ENCODE measurements around the gene TMEM154.

Gene TMEM154

DNA sequence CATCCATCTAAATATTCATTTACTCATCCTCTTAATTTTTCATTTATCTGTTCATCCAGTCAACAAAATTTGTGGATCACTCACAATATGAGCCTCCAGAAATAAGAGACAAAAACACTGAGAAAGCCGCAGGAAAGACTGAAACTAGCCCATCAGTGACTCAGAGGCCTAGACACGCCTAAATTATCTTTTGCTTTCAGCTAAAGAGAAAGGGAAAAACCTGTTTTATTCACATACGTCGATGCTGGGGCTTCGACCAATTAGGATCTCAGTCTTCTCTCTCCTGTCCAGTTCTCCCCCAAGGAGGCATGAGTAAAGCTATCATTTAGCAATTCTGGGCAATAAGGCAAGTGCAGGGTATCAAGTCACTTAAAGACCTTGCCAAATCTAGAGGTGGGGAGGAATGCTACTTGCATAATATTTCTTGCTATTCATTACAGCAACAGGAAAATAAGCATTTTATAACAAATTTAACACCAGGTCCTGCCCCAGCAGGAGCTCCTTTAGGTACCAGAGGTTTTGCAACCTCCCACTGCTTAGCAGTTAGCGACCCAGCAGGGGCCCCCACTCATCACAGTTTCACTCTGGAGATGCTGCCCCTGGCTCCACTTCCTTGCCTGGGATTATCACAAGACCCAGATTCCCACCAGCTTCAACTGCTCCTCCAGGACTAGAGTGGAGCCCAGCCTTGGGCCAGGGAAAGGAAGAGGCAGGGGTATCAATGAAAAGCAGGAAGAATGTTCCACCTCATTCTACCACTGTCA lies 30.1 kb upstream of the TMEM154 start:
- no CpG with 5 or more reads among the region's 6 CpGs for WGBS (ENCODE audit: insufficient coverage, insufficient read length)
- H3K4me1 ChIP-seq (ENCODE audit: control insufficient read depth, insufficient read depth, low read length) = peaks cover 4% of the 10 kb centered on the region; the same call in 1 of the 2 replicates
- DNase-seq (ENCODE audit: low read depth, low spot score) = no peak

GRCh38 chr4:152708796-152709195 lies 29.0 kb upstream of the TMEM154 start:
- no peak overlapping the region for H3K27ac ChIP-seq (ENCODE audit: low read length)
- H3K4me1 ChIP-seq (ENCODE audit: control insufficient read depth, insufficient read depth, low read length) = peaks cover 4% of the 10 kb centered on the region; the same call in 1 of the 2 replicates
- DNase-seq (ENCODE audit: low read depth, low spot score) = no peak
- no peaks in the 10 kb centered on the region for H3K27me3 ChIP-seq (ENCODE audit: control insufficient read depth, insufficient read depth, low read length)
- H3K9me3 ChIP-seq (ENCODE audit: control insufficient read depth, insufficient read depth, low read length) = no peaks in the 10 kb centered on the region
- H3K4me3 ChIP-seq (ENCODE audit: low read length) = no peak overlapping the region
- no peaks in the 10 kb centered on the region for H3K36me3 ChIP-seq (ENCODE audit: control insufficient read depth, insufficient read depth, low read length)
- no CpG with 5 or more reads among the region's 4 CpGs for WGBS (ENCODE audit: insufficient coverage, insufficient read length)

More for the DNA sequence above, 30.1 kb upstream of the TMEM154 start:
- no peak overlapping the region for H3K4me3 ChIP-seq (ENCODE audit: low read length)
- H3K27ac ChIP-seq (ENCODE audit: low read length) = no peak overlapping the region
- H3K36me3 ChIP-seq (ENCODE audit: control insufficient read depth, insufficient read depth, low read length) = no peaks in the 10 kb centered on the region
- no peaks in the 10 kb centered on the region for H3K27me3 ChIP-seq (ENCODE audit: control insufficient read depth, insufficient read depth, low read length)
- H3K9me3 ChIP-seq (ENCODE audit: control insufficient read depth, insufficient read depth, low read length) = no peaks in the 10 kb centered on the region

DNA sequence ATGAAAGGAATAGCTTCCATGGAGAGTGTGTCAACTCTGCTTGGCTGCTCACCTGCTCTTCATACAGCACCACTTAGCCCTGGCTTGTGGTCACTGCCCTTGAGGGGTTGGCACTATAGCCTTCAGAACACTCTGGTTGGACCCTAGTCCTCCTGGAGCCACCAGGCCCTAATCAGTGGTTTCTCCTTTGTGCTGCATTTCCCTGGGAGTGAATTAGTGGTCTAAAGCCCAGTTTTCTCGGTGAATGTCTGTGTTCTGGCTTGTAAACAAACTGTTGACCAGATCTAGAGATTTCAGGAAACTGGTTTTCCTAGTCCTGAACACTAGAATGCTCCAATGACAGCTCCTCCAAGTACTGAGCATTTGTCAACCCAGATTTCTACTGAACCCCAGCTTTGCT lies 28.6 kb upstream of the TMEM154 start:
- H3K4me3 ChIP-seq (ENCODE audit: low read length) = no peak overlapping the region
- no peak for DNase-seq (ENCODE audit: low read depth, low spot score)
- WGBS (ENCODE audit: insufficient coverage, insufficient read length) = no CpG with 5 or more reads among the region's 1 CpG

DNA sequence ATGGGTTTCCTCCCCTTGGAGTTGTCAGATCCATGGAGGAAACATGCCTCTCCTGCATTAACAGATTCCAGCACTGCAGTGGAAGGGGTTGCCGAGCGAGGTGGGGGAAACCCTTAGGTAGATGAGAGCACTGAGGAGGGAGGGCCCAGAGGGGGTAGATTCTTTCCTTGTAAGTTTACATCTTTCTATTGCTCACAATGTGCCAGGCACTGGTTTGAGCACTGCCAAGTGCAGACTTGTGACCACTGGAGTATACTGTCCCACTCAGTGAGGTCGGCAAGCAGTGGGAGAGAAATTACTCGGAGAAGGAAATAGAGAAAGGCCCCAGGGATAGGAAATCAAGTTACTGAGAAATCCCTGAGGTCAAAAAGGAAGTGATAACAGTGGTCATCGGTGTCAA lies 27.8 kb upstream of the TMEM154 start:
- no peak overlapping the region for H3K27ac ChIP-seq (ENCODE audit: low read length)
- H3K27me3 ChIP-seq (ENCODE audit: control insufficient read depth, insufficient read depth, low read length) = no peaks in the 10 kb centered on the region
- no peak overlapping the region for H3K4me3 ChIP-seq (ENCODE audit: low read length)
- no peak for DNase-seq (ENCODE audit: low read depth, low spot score)
- no peaks in the 10 kb centered on the region for H3K9me3 ChIP-seq (ENCODE audit: control insufficient read depth, insufficient read depth, low read length)
- H3K4me1 ChIP-seq (ENCODE audit: control insufficient read depth, insufficient read depth, low read length) = peaks cover 4% of the 10 kb centered on the region; the same call in 1 of the 2 replicates
- no peaks in the 10 kb centered on the region for H3K36me3 ChIP-seq (ENCODE audit: control insufficient read depth, insufficient read depth, low read length)
- WGBS (ENCODE audit: insufficient coverage, insufficient read length) = no CpG with 5 or more reads among the region's 5 CpGs

More for the DNA sequence above, 28.6 kb upstream of the TMEM154 start:
- Histone ChIP-seq H3K4me1 (ENCODE audit: control insufficient read depth, insufficient read depth, low read length) (peaks cover 4% of the 10 kb centered on the region; the same call in 1 of the 2 replicates), H3K36me3 (ENCODE audit: control insufficient read depth, insufficient read depth, low read length) (no peaks in the 10 kb centered on the region), H3K27me3 (ENCODE audit: control insufficient read depth, insufficient read depth, low read length) (no peaks in the 10 kb centered on the region), H3K9me3 (ENCODE audit: control insufficient read depth, insufficient read depth, low read length) (no peaks in the 10 kb centered on the region), H3K27ac (ENCODE audit: low read length) (no peak overlapping the region)

DNA sequence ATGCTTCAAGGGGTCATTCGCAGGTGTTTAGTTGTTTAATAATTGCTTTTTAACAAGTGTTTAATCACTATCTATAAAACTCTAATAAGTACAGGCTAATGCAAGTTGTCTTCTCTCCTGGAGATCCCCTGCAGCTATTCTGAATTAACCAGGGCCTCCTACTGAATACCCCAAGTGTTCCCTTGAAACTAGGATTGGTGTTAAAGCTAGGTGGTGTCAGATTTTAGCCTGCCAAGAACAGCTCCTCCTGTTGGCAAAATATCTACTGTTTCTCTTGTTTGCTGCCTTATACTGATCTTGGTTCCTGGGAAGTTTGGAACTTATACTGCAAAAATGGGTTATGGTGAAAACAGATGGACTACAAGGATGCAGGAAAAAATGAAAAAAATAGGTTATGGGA lies 26.1 kb upstream of the TMEM154 start:
- DNase-seq (ENCODE audit: low read depth, low spot score) = no peak
- no peaks in the 10 kb centered on the region for H3K27me3 ChIP-seq (ENCODE audit: control insufficient read depth, insufficient read depth, low read length)
- H3K9me3 ChIP-seq (ENCODE audit: control insufficient read depth, insufficient read depth, low read length) = no peaks in the 10 kb centered on the region
- no CpG with 5 or more reads among the region's 1 CpG for WGBS (ENCODE audit: insufficient coverage, insufficient read length)
- H3K27ac ChIP-seq (ENCODE audit: low read length) = no peak overlapping the region
- H3K4me1 ChIP-seq (ENCODE audit: control insufficient read depth, insufficient read depth, low read length) = peaks cover 6% of the 10 kb centered on the region; the same call in 1 of the 2 replicates
- H3K36me3 ChIP-seq (ENCODE audit: control insufficient read depth, insufficient read depth, low read length) = no peaks in the 10 kb centered on the region
- no peak overlapping the region for H3K4me3 ChIP-seq (ENCODE audit: low read length)

GRCh38 chr4:152704788-152705187 lies 25.0 kb upstream of the TMEM154 start:
- no peaks in the 10 kb centered on the region for H3K9me3 ChIP-seq (ENCODE audit: control insufficient read depth, insufficient read depth, low read length)
- H3K27me3 ChIP-seq (ENCODE audit: control insufficient read depth, insufficient read depth, low read length) = no peaks in the 10 kb centered on the region
- no peak overlapping the region for H3K4me3 ChIP-seq (ENCODE audit: low read length)
- H3K27ac ChIP-seq (ENCODE audit: low read length) = no peak overlapping the region
- WGBS (ENCODE audit: insufficient coverage, insufficient read length) = no CpG with 5 or more reads among the region's 1 CpG
- DNase-seq (ENCODE audit: low read depth, low spot score) = no peak
- no peaks in the 10 kb centered on the region for H3K36me3 ChIP-seq (ENCODE audit: control insufficient read depth, insufficient read depth, low read length)
- H3K4me1 ChIP-seq (ENCODE audit: control insufficient read depth, insufficient read depth, low read length) = peaks cover 7% of the 10 kb centered on the region; the same call in 1 of the 2 replicates

- whole genome bisulfite sequencing (ENCODE audit: insufficient coverage, insufficient read length) = no CpG with 5 or more reads among the region's 1 CpG
- Histone ChIP-seq H3K36me3 (ENCODE audit: control insufficient read depth, insufficient read depth, low read length) (no peaks in the 10 kb centered on the region), H3K27ac (ENCODE audit: low read length) (no peak overlapping the region), H3K4me3 (ENCODE audit: low read length) (no peak overlapping the region), H3K4me1 (ENCODE audit: control insufficient read depth, insufficient read depth, low read length) (peaks cover 7% of the 10 kb centered on the region; the same call in 1 of the 2 replicates), H3K9me3 (ENCODE audit: control insufficient read depth, insufficient read depth, low read length) (no peaks in the 10 kb centered on the region), H3K27me3 (ENCODE audit: control insufficient read depth, insufficient read depth, low read length) (no peaks in the 10 kb centered on the region)
- DNase-seq (ENCODE audit: low read depth, low spot score) = no peak
These were observed 20.4 kb upstream of the TMEM154 start for GRCh38 chr4:152700151-152700550.

- Histone ChIP-seq H3K4me3 (ENCODE audit: low read length) (no peak overlapping the region), H3K4me1 (ENCODE audit: control insufficient read depth, insufficient read depth, low read length) (peaks cover 7% of the 10 kb centered on the region; the same call in 1 of the 2 replicates), H3K36me3 (ENCODE audit: control insufficient read depth, insufficient read depth, low read length) (no peaks in the 10 kb centered on the region), H3K27me3 (ENCODE audit: control insufficient read depth, insufficient read depth, low read length) (no peaks in the 10 kb centered on the region), H3K9me3 (ENCODE audit: control insufficient read depth, insufficient read depth, low read length) (no peaks in the 10 kb centered on the region), H3K27ac (ENCODE audit: low read length) (no peak overlapping the region)
- DNase-seq (ENCODE audit: low read depth, low spot score) = no peak
- no CpG with 5 or more reads among the region's 4 CpGs for WGBS (ENCODE audit: insufficient coverage, insufficient read length)
These were observed 19.5 kb upstream of the TMEM154 start for GRCh38 chr4:152699313-152699712.

DNA sequence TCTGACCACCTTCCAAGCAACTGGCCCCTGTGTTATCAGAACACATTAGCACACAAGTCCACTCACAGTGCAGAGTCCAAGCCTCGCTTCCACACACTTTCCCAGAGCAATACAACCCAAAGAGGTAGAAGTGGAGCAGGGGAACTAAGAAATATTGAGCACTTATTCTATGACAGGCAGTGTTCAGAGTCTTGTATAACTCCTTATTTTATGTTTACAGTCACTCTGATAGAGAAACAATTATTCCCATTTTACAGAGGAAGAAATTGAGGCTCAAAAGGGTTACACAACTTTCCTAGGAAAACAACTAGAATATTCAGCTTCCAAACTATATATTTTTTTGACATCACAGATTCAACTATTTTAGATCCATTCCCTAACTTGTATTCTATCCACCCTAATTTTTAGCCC lies 18.3 kb upstream of the TMEM154 start:
- H3K4me3 ChIP-seq (ENCODE audit: low read length) = no peak overlapping the region
- H3K27me3 ChIP-seq (ENCODE audit: control insufficient read depth, insufficient read depth, low read length) = no peaks in the 10 kb centered on the region
- H3K9me3 ChIP-seq (ENCODE audit: control insufficient read depth, insufficient read depth, low read length) = no peaks in the 10 kb centered on the region
- no CpG with 5 or more reads among the region's 1 CpG for WGBS (ENCODE audit: insufficient coverage, insufficient read length)
- H3K4me1 ChIP-seq (ENCODE audit: control insufficient read depth, insufficient read depth, low read length) = peaks cover 7% of the 10 kb centered on the region; the same call in 1 of the 2 replicates
- DNase-seq (ENCODE audit: low read depth, low spot score) = no peak
- H3K36me3 ChIP-seq (ENCODE audit: control insufficient read depth, insufficient read depth, low read length) = no peaks in the 10 kb centered on the region
- H3K27ac ChIP-seq (ENCODE audit: low read length) = no peak overlapping the region

- Histone ChIP-seq H3K27me3 (ENCODE audit: control insufficient read depth, insufficient read depth, low read length) (no peaks in the 10 kb centered on the region), H3K9me3 (ENCODE audit: control insufficient read depth, insufficient read depth, low read length) (no peaks in the 10 kb centered on the region), H3K27ac (ENCODE audit: low read length) (no peak overlapping the region), H3K36me3 (ENCODE audit: control insufficient read depth, insufficient read depth, low read length) (no peaks in the 10 kb centered on the region), H3K4me1 (ENCODE audit: control insufficient read depth, insufficient read depth, low read length) (peaks cover 7% of the 10 kb centered on the region; the same call in 1 of the 2 replicates), H3K4me3 (ENCODE audit: low read length) (no peak overlapping the region)
- no peak for DNase-seq (ENCODE audit: low read depth, low spot score)
- no CpG with 5 or more reads among the region's 3 CpGs for WGBS (ENCODE audit: insufficient coverage, insufficient read length)
These were observed 17.7 kb upstream of the TMEM154 start for GRCh38 chr4:152697284-152698088.
